ENCODE measurements around the gene TMEM145. TPM values are rescaled to one million over a fixed set of nuclear protein-coding genes. Genes with fewer than 3 reads are reported as not detected.
"Not testable (repeated sequence)": the region's sequence is repeated elsewhere in the genome, so short reads cannot be mapped to it uniquely, and the experiment has no call there.

The TMEM145 gene
- total and polyA plus RNA-seq, 8 donors = 0.37 to 44.3 (median 0.61) TPM; not detected in 3

DNA sequence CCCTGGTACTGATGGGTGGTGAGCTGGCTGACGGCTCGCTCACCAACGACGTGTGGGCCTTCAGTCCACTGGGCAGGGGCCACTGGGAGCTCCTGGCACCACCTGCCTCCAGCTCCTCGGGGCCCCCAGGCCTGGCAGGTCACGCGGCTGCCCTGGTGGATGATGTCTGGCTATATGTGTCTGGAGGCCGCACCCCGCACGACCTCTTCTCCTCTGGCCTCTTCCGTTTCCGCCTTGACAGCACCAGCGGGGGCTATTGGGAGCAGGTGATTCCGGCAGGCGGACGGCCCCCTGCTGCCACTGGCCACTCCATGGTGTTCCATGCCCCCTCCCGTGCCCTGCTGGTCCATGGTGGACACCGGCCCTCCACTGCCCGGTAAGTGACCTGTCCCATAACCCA is 22.9 kb downstream of the TMEM145 start:
- WGBS, 5 donors = 91 to 95% (median 92%) methylated on average over 16 to 19 of the region's 19 CpGs
- Histone ChIP-seq H3K9me3 (no peaks in the 10 kb centered on the region), H3K4me1 (no peaks in the 10 kb centered on the region), H3K4me3 (no peak overlapping the region), H3K36me3 (peaks cover 12 to 65% (median 43%) of the 10 kb centered on the region in 4 donors), H3K27me3 (no peaks in the 10 kb centered on the region), H3K27ac (no peak overlapping the region)
- no peak for TF ChIP-seq POLR2AphosphoS5 (IDR thresholded peaks at IDR 0.05)
- TF ChIP-seq, protein P1, sequence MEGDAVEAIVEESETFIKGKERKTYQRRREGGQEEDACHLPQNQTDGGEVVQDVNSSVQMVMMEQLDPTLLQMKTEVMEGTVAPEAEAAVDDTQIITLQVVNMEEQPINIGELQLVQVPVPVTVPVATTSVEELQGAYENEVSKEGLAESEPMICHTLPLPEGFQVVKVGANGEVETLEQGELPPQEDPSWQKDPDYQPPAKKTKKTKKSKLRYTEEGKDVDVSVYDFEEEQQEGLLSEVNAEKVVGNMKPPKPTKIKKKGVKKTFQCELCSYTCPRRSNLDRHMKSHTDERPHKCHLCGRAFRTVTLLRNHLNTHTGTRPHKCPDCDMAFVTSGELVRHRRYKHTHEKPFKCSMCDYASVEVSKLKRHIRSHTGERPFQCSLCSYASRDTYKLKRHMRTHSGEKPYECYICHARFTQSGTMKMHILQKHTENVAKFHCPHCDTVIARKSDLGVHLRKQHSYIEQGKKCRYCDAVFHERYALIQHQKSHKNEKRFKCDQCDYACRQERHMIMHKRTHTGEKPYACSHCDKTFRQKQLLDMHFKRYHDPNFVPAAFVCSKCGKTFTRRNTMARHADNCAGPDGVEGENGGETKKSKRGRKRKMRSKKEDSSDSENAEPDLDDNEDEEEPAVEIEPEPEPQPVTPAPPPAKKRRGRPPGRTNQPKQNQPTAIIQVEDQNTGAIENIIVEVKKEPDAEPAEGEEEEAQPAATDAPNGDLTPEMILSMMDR (IDR thresholded peaks at IDR 0.05) = no peak
- no peak for TF ChIP-seq EP300 (IDR thresholded peaks at IDR 0.05)
- no peak for TF ChIP-seq POLR2A (IDR thresholded peaks at IDR 0.05)
- intact Hi-C loops (cut with DNase I; ENCODE audit: low total_unique reads) = no loop called here
- no peak for DNase-seq

GRCh38 chr19:42339126-42339860 is 26.2 kb downstream of the TMEM145 start:
- intact Hi-C loops (cut with DNase I; ENCODE audit: low total_unique reads); DNase-seq; H3K4me1 ChIP-seq; H3K27me3 ChIP-seq; H3K4me3 ChIP-seq; H3K27ac ChIP-seq; H3K9me3 ChIP-seq: not testable (repeated sequence)
- H3K36me3 ChIP-seq = peaks cover 12 to 86% (median 60%) of the 10 kb centered on the region in 4 donors
- WGBS, 5 donors = 83 to 89% (median 87%) methylated on average over 7 of the region's 7 CpGs

- H3K4me3 ChIP-seq; intact Hi-C loops (cut with DNase I; ENCODE audit: low total_unique reads); H3K4me1 ChIP-seq; H3K9me3 ChIP-seq; H3K27ac ChIP-seq; H3K27me3 ChIP-seq; DNase-seq: not testable (repeated sequence)
- H3K36me3 ChIP-seq = peaks cover 15 to 87% (median 63%) of the 10 kb centered on the region in 4 donors
- 93 to 98% (median 96%) methylated on average over 4 of the region's 4 CpGs for WGBS, 5 donors
These were observed 26.8 kb downstream of the TMEM145 start for GRCh38 chr19:42339922-42340321.

GRCh38 chr19:42343344-42344110 is 30.4 kb downstream of the TMEM145 start:
- DNase-seq = no peak
- Histone ChIP-seq H3K4me1 (no peaks in the 10 kb centered on the region), H3K27me3 (no peaks in the 10 kb centered on the region), H3K4me3 (no peak overlapping the region), H3K36me3 (peaks cover 3 to 84% (median 55%) of the 10 kb centered on the region in 4 donors), H3K9me3 (no peaks in the 10 kb centered on the region), H3K27ac (no peak overlapping the region)
- intact Hi-C loops (cut with DNase I; ENCODE audit: low total_unique reads) = no loop called here
- 77 to 91% (median 88%) methylated on average over 12 to 17 of the region's 17 CpGs for WGBS, 5 donors
- TF ChIP-seq POLR2A (IDR thresholded peaks at IDR 0.05) = no peak
- TF ChIP-seq EP300 (IDR thresholded peaks at IDR 0.05) = no peak
- TF ChIP-seq, protein P1 (IDR thresholded peaks at IDR 0.05) = no peak
- TF ChIP-seq POLR2AphosphoS5 (IDR thresholded peaks at IDR 0.05) = no peak

GRCh38 chr19:42344336-42344893 is 31.3 kb downstream of the TMEM145 start:
- Histone ChIP-seq H3K4me1 (no peaks in the 10 kb centered on the region), H3K9me3 (no peaks in the 10 kb centered on the region), H3K27ac (no peak overlapping the region), H3K27me3 (no peaks in the 10 kb centered on the region), H3K4me3 (no peak overlapping the region), H3K36me3 (peaks cover 3 to 91% (median 59%) of the 10 kb centered on the region in 4 donors)
- peak in 1 of 2 donors; percentile 35 for DNase-seq
- TF ChIP-seq POLR2A (IDR thresholded peaks at IDR 0.05) = no peak
- TF ChIP-seq, protein P1 (IDR thresholded peaks at IDR 0.05) = no peak
- TF ChIP-seq POLR2AphosphoS5 (IDR thresholded peaks at IDR 0.05) = no peak
- no peak for TF ChIP-seq EP300 (IDR thresholded peaks at IDR 0.05)
- intact Hi-C loops (cut with DNase I; ENCODE audit: low total_unique reads) = no loop called here
- WGBS, 5 donors = 89 to 94% (median 91%) methylated on average over 10 to 18 of the region's 18 CpGs

Measured in stomach (tissue), 9 donors.